Measurements from ENCODE around the gene SND1.

The SND1 gene

GRCh38 chr7:127978421-127978820 is 326.4 kb downstream of the SND1 start:
- in situ Hi-C loops (cut with HindIII; ENCODE audit: low sequenced_read_pairs), result no loop called here

- in situ Hi-C loops (cut with HindIII; ENCODE audit: low sequenced_read_pairs), result no loop called here
Observed at GRCh38 chr7:127979113-127979727, 327.2 kb downstream of the SND1 start.

GRCh38 chr7:127979728-127980126 is 327.7 kb downstream of the SND1 start:
- in situ Hi-C loops (cut with HindIII; ENCODE audit: low sequenced_read_pairs), result no loop called here

GRCh38 chr7:127980901-127981300 is 328.9 kb downstream of the SND1 start:
- in situ Hi-C loops (cut with HindIII; ENCODE audit: low sequenced_read_pairs), result no loop called here

GRCh38 chr7:127981965-127982364 is 330.0 kb downstream of the SND1 start:
- in situ Hi-C loops (cut with HindIII; ENCODE audit: low sequenced_read_pairs), result no loop called here

DNA sequence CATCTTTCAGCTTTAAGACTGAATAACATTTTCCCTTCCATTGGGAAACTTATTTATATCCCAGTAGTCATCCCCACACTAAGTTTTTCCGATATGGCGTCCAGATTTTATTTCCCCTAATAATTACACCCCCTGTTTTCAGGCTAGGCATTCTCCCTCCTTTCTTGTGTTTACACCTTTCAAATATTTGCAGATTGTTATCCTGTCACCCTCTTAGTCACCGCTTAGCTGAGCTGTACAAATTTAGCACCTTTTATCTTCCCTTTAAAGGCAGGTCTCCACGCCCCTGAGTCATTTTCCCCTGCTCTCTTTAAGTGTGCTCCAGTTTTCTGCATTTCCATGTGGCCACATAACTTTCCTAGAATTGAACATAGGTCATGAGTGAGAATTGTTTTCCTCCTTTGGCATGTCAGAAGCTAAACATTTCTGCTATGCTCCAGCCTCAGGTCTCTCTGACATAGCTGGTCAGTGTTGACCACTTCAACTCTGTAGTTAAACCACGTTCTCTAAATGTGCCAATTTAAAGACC is 331.9 kb downstream of the SND1 start:
- in situ Hi-C loops (cut with HindIII; ENCODE audit: low sequenced_read_pairs), result no loop called here

DNA sequence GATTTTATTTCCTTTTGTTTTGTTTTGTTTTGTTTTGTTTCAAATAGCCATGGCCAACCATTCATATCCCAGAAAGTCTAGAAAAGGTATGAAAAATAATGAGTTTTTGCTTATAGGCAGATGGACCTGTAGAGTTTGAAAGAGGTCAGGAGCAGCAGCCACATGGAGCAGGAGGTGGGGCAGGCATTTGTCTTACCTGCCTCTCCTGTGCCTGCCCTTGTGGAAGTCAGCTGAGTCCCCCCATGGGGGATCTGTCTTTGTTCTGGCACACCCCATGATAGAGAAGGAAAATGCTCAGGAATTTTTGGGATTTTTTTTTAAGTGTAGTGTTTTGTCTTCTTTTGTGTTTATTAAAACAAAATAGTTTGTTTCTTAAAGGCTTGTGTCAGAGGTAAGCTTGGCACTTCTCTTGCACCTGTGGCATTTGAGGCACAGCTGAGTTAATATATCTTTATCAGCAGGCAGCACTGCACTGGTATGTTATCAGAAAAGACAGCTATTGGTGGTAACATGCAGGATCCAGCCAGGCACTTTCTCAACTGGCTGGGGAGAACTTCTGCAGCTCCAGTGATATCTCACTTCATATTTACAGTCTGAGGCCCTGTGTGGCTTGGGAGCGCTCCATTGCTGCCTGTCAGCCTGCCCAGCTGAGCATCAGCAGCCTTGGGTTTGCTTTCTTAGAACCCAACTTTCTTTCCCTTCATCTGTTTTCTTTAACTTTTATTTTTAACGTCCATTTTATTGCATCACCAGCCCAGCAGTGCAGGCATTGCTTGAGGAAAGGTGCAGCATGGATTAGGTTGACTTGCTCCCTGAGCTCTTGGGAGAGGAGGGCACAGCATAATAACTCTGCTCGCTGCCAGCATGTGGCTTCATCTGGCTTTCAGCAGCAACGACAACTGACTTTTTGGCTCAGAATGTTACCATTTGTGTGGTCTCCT is 334.9 kb downstream of the SND1 start:
- in situ Hi-C loops (cut with HindIII; ENCODE audit: low sequenced_read_pairs), result no loop called here

GRCh38 chr7:127988751-127989150 is 336.8 kb downstream of the SND1 start:
- in situ Hi-C loops (cut with HindIII; ENCODE audit: low sequenced_read_pairs), result no loop called here

DNA sequence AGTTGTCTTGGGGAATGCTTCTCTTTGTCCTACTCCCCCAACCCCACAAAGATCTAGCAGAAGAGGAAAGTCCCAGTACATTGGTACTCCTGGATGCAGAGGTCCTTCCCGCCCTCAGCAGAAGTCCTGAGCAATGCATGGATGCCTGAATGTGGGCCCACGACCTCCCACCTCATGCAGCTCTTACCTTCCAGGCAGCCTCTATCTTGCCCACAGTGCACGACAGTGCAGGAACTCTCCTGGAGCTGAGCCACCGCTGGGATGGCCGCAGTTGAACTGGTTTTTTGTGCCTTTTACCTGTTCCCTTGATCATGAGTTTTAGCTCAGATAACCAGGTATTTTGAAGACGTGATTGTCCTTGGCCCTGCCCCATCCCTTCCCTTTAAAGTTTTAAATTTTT is 341.3 kb downstream of the SND1 start:
- in situ Hi-C loops (cut with HindIII; ENCODE audit: low sequenced_read_pairs), result no loop called here

- in situ Hi-C loops (cut with HindIII; ENCODE audit: low sequenced_read_pairs), result no loop called here
Observed at GRCh38 chr7:127993987-127994386, 342.0 kb downstream of the SND1 start.

- in situ Hi-C loops (cut with HindIII; ENCODE audit: low sequenced_read_pairs), result no loop called here
Observed at GRCh38 chr7:127995156-127995880, 343.3 kb downstream of the SND1 start.

DNA sequence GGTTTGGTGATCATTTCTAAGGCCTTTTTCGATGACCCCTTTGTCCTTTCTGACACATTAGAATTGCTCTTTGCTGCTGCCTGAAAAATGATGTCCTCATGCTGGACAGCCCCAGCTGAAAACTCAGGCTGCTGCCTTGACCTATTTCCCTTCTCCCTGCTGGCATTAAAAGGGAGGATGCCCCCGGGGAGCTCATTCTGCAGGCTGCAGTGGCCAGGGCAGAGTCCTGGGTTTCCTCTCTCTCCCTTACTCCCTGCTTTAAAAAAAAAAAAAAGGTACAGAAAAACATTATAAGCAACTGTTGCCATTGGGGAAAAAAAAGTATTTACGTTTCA is 343.9 kb downstream of the SND1 start:
- in situ Hi-C loops (cut with HindIII; ENCODE audit: low sequenced_read_pairs), result no loop called here

DNA sequence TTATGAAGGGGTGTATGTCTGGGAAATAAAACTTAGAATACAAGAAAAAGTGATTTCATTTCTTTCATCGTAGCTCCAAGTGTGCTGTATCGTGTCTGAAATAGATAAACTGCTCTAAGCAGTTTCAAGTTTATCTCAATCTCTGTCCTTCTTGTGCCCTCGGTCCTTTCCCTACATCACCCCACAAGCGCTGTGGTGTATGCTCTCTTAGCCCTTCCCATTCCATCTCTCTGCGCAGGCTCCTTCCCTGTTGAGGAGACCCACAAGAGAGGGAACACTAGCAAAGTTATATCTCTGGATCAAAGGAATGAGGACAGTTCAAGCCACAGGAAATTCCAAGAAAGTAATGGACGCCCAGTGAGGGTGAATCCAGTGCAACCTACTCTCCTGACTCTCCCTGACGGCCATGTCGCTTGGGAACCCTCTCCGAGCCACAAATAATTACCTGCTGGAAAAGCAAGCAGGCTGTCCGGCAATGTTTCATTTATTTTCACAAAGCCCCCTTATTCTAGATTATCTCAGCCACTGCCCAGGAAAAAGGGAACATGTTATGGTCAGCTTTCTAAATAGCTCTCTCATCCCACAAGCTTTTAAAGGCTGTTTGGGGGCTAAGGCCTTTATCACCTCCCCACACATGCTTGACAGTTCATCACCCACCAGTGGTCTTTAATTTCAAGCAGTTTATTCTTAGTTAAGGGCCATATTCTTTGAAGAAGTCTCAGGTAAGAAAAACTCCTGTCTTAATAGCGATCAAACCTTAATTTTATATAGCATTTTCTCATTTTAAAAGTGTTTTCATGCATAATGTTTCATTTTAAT is 344.5 kb downstream of the SND1 start:
- in situ Hi-C loops (cut with HindIII; ENCODE audit: low sequenced_read_pairs), result no loop called here

GRCh38 chr7:127997226-127997922 is 345.4 kb downstream of the SND1 start:
- in situ Hi-C loops (cut with HindIII; ENCODE audit: low sequenced_read_pairs), result no loop called here

DNA sequence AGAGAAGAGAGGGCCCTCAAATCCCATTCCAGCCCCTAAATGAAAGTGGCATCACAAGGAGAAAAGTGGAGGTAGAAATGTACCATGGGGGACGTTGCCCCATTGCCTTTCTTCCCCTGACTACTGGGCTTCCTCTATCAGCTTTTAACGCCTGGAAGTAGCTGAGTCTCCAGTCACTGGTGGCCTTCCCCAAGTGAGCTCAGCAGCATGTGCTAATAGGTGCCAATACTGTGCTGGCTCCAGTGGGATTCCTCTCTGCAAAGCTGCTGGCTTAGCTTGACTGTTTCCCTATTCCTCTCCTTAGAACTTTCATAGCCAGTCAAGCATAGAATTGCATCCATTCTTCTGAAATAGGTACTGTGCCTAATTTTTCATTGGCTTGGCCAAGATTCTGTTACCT is 346.7 kb downstream of the SND1 start:
- in situ Hi-C loops (cut with HindIII; ENCODE audit: low sequenced_read_pairs), result no loop called here

DNA sequence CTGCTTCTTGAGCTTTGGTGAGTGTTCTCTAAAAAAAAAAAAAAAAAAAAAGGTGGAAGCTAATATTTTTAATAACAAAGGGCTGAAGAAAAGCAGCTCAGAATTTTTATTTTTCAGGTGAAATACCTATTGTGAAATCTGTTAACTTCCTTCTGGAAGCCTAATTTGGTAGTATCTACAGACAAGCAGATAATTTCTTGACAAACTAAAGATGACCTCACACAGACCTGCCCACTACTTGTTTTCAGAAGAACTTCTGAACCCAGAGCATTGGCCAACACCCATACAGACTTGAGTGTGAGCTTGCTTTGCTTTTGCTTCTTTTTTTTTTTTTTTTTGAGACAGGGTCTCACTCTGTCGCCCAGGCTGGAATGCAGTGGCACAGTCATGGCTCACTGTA is 348.1 kb downstream of the SND1 start:
- in situ Hi-C loops (cut with HindIII; ENCODE audit: low sequenced_read_pairs), result no loop called here

DNA sequence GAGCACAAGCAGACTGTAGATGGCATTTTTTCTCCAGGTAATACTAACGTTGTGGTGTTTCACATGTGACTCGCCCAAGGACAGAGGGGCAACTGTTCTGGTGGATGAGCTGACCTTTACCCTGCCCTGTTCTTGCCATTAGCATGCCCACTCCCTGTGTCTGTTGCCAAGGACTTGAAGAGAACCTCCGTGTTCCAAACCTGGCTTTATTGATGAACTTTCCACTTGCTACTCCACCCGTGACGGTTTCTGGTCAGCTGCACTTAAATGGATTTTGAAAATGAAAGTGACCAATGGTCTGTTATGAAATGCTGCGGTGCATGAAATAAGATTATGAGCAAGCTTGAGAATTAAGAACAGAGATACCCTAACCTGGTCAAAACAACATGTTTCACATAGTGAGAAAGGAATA is 348.9 kb downstream of the SND1 start:
- in situ Hi-C loops (cut with HindIII; ENCODE audit: low sequenced_read_pairs), result no loop called here

- in situ Hi-C loops (cut with HindIII; ENCODE audit: low sequenced_read_pairs), result no loop called here
Observed at GRCh38 chr7:128003167-128003566, 351.2 kb downstream of the SND1 start.

DNA sequence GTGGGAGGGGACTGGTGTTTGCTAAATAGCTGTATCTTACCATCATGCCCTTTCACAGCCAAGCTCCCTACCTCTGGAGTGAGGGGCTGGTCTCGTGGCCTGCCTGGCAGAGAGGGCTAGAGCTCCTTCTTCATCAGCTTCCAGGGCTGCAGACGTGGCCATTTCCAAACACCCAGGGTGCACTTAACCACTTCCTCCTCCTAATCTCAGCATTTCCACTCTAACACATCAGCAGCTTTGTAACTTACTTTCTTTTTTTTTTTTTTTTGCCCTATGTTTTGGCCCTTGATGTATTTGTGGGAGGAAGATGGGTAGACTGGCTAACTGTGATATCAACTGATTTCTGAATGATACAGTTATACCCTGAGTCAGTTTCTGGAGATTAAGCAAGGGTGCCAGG is 351.8 kb downstream of the SND1 start:
- in situ Hi-C loops (cut with HindIII; ENCODE audit: low sequenced_read_pairs), result no loop called here

DNA sequence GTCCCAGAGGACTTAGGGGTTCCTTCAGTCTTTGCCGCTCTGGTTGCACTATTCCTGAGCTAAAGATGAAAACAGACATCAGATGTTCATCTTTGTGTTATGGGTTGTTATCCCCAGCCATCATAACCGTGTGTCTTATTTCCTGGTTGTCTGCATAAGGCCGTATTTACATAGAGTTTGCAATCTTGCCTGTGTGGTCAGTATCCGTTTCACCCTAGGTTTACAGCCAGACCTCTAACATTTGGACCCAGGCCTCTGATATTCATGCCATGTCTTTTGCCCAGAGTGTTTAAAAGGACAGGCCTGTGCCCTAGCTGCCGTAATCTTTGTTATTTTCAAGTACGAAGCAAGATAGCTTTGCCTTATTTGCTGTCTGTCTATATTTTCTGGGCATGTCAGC is 352.6 kb downstream of the SND1 start:
- in situ Hi-C loops (cut with HindIII; ENCODE audit: low sequenced_read_pairs), result no loop called here

All from endothelial cell of hepatic sinusoid (primary cell).